ENCODE measurements around the gene TCF3.
A peak's percentile ranks its signal among the peaks of the same experiment; 100 is the strongest.

TCF3 gene

GRCh38 chr19:1630811-1631210 is 21.6 kb downstream of the TCF3 start:
- H3K9me3 ChIP-seq (ENCODE audit: control insufficient read depth in 5 of 5, low read length in 5 of 5) = peaks cover 0 to 4% (median 3%) of the 10 kb centered on the region in 5 donors
- peaks cover 0 to 45% (median 16%) of the 10 kb centered on the region in 5 donors for H3K36me3 ChIP-seq (ENCODE audit: control insufficient read depth in 5 of 5, insufficient read depth in 5 of 5, low read length in 5 of 5)
- no peaks in the 10 kb centered on the region for H3K4me1 ChIP-seq (ENCODE audit: control insufficient read depth in 5 of 5, insufficient read depth in 5 of 5, low read length in 5 of 5)
- no peak overlapping the region for H3K9ac ChIP-seq (ENCODE audit: low read length in 5 of 5)
- H3K27me3 ChIP-seq (ENCODE audit: control insufficient read depth in 5 of 5, insufficient read depth in 4 of 5, low read length in 5 of 5) = no peaks in the 10 kb centered on the region
- no peak overlapping the region for H3K4me3 ChIP-seq (ENCODE audit: low read depth in 1 of 5, low read length in 5 of 5)
- no peak overlapping the region for H3K27ac ChIP-seq (ENCODE audit: low read depth, low read length)

- H3K36me3 ChIP-seq (ENCODE audit: control insufficient read depth in 5 of 5, insufficient read depth in 5 of 5, low read length in 5 of 5) = peaks cover 0 to 50% (median 23%) of the 10 kb centered on the region in 5 donors
- H3K4me1 ChIP-seq (ENCODE audit: control insufficient read depth in 5 of 5, insufficient read depth in 5 of 5, low read length in 5 of 5) = no peaks in the 10 kb centered on the region
- no peak overlapping the region for H3K27ac ChIP-seq (ENCODE audit: low read depth, low read length)
- H3K4me3 ChIP-seq (ENCODE audit: low read depth in 1 of 5, low read length in 5 of 5) = no peak overlapping the region
- H3K27me3 ChIP-seq (ENCODE audit: control insufficient read depth in 5 of 5, insufficient read depth in 4 of 5, low read length in 5 of 5) = no peaks in the 10 kb centered on the region
- peaks cover 0 to 4% (median 3%) of the 10 kb centered on the region in 5 donors for H3K9me3 ChIP-seq (ENCODE audit: control insufficient read depth in 5 of 5, low read length in 5 of 5)
- H3K9ac ChIP-seq (ENCODE audit: low read length in 5 of 5) = no peak overlapping the region
Measured at GRCh38 chr19:1630012-1630411, 22.4 kb downstream of the TCF3 start.

GRCh38 chr19:1629256-1629808 is 23.1 kb downstream of the TCF3 start:
- no peak overlapping the region for H3K27ac ChIP-seq (ENCODE audit: low read depth, low read length)
- H3K4me1 ChIP-seq (ENCODE audit: control insufficient read depth in 5 of 5, insufficient read depth in 5 of 5, low read length in 5 of 5) = peaks cover 0 to 4% (median 0%) of the 10 kb centered on the region in 5 donors
- H3K9me3 ChIP-seq (ENCODE audit: control insufficient read depth in 5 of 5, low read length in 5 of 5) = no peaks in the 10 kb centered on the region
- peaks cover 0 to 48% (median 25%) of the 10 kb centered on the region in 5 donors for H3K36me3 ChIP-seq (ENCODE audit: control insufficient read depth in 5 of 5, insufficient read depth in 5 of 5, low read length in 5 of 5)
- H3K4me3 ChIP-seq (ENCODE audit: low read depth in 1 of 5, low read length in 5 of 5) = no peak overlapping the region
- H3K27me3 ChIP-seq (ENCODE audit: control insufficient read depth in 5 of 5, insufficient read depth in 4 of 5, low read length in 5 of 5) = no peaks in the 10 kb centered on the region
- no peak overlapping the region for H3K9ac ChIP-seq (ENCODE audit: low read length in 5 of 5)

- no peaks in the 10 kb centered on the region for H3K9me3 ChIP-seq (ENCODE audit: control insufficient read depth in 5 of 5, low read length in 5 of 5)
- H3K4me1 ChIP-seq (ENCODE audit: control insufficient read depth in 5 of 5, insufficient read depth in 5 of 5, low read length in 5 of 5) = peaks cover 0 to 4% (median 0%) of the 10 kb centered on the region in 5 donors
- peaks cover 0 to 47% (median 32%) of the 10 kb centered on the region in 5 donors for H3K36me3 ChIP-seq (ENCODE audit: control insufficient read depth in 5 of 5, insufficient read depth in 5 of 5, low read length in 5 of 5)
Measured at GRCh38 chr19:1627194-1627593, 25.2 kb downstream of the TCF3 start.

GRCh38 chr19:1626417-1627010 is 25.9 kb downstream of the TCF3 start:
- Histone ChIP-seq H3K36me3 (ENCODE audit: control insufficient read depth in 5 of 5, insufficient read depth in 5 of 5, low read length in 5 of 5) (peaks cover 0 to 43% (median 29%) of the 10 kb centered on the region in 5 donors), H3K9ac (ENCODE audit: low read length in 5 of 5) (no peak overlapping the region)

More at GRCh38 chr19:1627194-1627593, 25.2 kb downstream of the TCF3 start:
- no peak overlapping the region for H3K9ac ChIP-seq (ENCODE audit: low read length in 5 of 5)
- H3K27ac ChIP-seq (ENCODE audit: low read depth, low read length) = no peak overlapping the region
- H3K27me3 ChIP-seq (ENCODE audit: control insufficient read depth in 5 of 5, insufficient read depth in 4 of 5, low read length in 5 of 5) = no peaks in the 10 kb centered on the region
- H3K4me3 ChIP-seq (ENCODE audit: low read depth in 1 of 5, low read length in 5 of 5) = no peak overlapping the region

GRCh38 chr19:1624458-1624857 is 28.0 kb downstream of the TCF3 start:
- Histone ChIP-seq H3K4me3 (ENCODE audit: low read depth in 1 of 5, low read length in 5 of 5) (peak overlapping the region in 1 of 5 donors; percentile 1), H3K27me3 (ENCODE audit: control insufficient read depth in 5 of 5, insufficient read depth in 4 of 5, low read length in 5 of 5) (no peaks in the 10 kb centered on the region), H3K9me3 (ENCODE audit: control insufficient read depth in 5 of 5, low read length in 5 of 5) (no peaks in the 10 kb centered on the region), H3K27ac (ENCODE audit: low read depth, low read length) (no peak overlapping the region), H3K9ac (ENCODE audit: low read length in 5 of 5) (no peak overlapping the region), H3K36me3 (ENCODE audit: control insufficient read depth in 5 of 5, insufficient read depth in 5 of 5, low read length in 5 of 5) (peaks cover 0 to 48% (median 38%) of the 10 kb centered on the region in 5 donors), H3K4me1 (ENCODE audit: control insufficient read depth in 5 of 5, insufficient read depth in 5 of 5, low read length in 5 of 5) (peaks cover 0 to 4% (median 0%) of the 10 kb centered on the region in 5 donors)

More at GRCh38 chr19:1626417-1627010, 25.9 kb downstream of the TCF3 start:
- H3K9me3 ChIP-seq (ENCODE audit: control insufficient read depth in 5 of 5, low read length in 5 of 5) = no peaks in the 10 kb centered on the region
- no peaks in the 10 kb centered on the region for H3K27me3 ChIP-seq (ENCODE audit: control insufficient read depth in 5 of 5, insufficient read depth in 4 of 5, low read length in 5 of 5)
- H3K27ac ChIP-seq (ENCODE audit: low read depth, low read length) = no peak overlapping the region
- H3K4me1 ChIP-seq (ENCODE audit: control insufficient read depth in 5 of 5, insufficient read depth in 5 of 5, low read length in 5 of 5) = peaks cover 0 to 4% (median 0%) of the 10 kb centered on the region in 5 donors
- no peak overlapping the region for H3K4me3 ChIP-seq (ENCODE audit: low read depth in 1 of 5, low read length in 5 of 5)

- peaks cover 0 to 4% (median 0%) of the 10 kb centered on the region in 5 donors for H3K4me1 ChIP-seq (ENCODE audit: control insufficient read depth in 5 of 5, insufficient read depth in 5 of 5, low read length in 5 of 5)
- H3K27me3 ChIP-seq (ENCODE audit: control insufficient read depth in 5 of 5, insufficient read depth in 4 of 5, low read length in 5 of 5) = no peaks in the 10 kb centered on the region
- H3K4me3 ChIP-seq (ENCODE audit: low read depth in 1 of 5, low read length in 5 of 5) = no peak overlapping the region
- H3K36me3 ChIP-seq (ENCODE audit: control insufficient read depth in 5 of 5, insufficient read depth in 5 of 5, low read length in 5 of 5) = peaks cover 0 to 65% (median 50%) of the 10 kb centered on the region in 5 donors
- H3K27ac ChIP-seq (ENCODE audit: low read depth, low read length) = no peak overlapping the region
- H3K9me3 ChIP-seq (ENCODE audit: control insufficient read depth in 5 of 5, low read length in 5 of 5) = no peaks in the 10 kb centered on the region
- H3K9ac ChIP-seq (ENCODE audit: low read length in 5 of 5) = no peak overlapping the region
Measured at GRCh38 chr19:1622541-1622940, 29.9 kb downstream of the TCF3 start.

GRCh38 chr19:1622007-1622406 is 30.4 kb downstream of the TCF3 start:
- H3K4me3 ChIP-seq (ENCODE audit: low read depth in 1 of 5, low read length in 5 of 5) = no peak overlapping the region
- peaks cover 0 to 4% (median 0%) of the 10 kb centered on the region in 5 donors for H3K4me1 ChIP-seq (ENCODE audit: control insufficient read depth in 5 of 5, insufficient read depth in 5 of 5, low read length in 5 of 5)
- peaks cover 0 to 71% (median 49%) of the 10 kb centered on the region in 5 donors for H3K36me3 ChIP-seq (ENCODE audit: control insufficient read depth in 5 of 5, insufficient read depth in 5 of 5, low read length in 5 of 5)
- H3K27me3 ChIP-seq (ENCODE audit: control insufficient read depth in 5 of 5, insufficient read depth in 4 of 5, low read length in 5 of 5) = no peaks in the 10 kb centered on the region
- H3K9me3 ChIP-seq (ENCODE audit: control insufficient read depth in 5 of 5, low read length in 5 of 5) = no peaks in the 10 kb centered on the region
- no peak overlapping the region for H3K27ac ChIP-seq (ENCODE audit: low read depth, low read length)
- no peak overlapping the region for H3K9ac ChIP-seq (ENCODE audit: low read length in 5 of 5)

GRCh38 chr19:1621574-1621973 is 30.8 kb downstream of the TCF3 start:
- Histone ChIP-seq H3K4me3 (ENCODE audit: low read depth in 1 of 5, low read length in 5 of 5) (no peak overlapping the region), H3K4me1 (ENCODE audit: control insufficient read depth in 5 of 5, insufficient read depth in 5 of 5, low read length in 5 of 5) (peaks cover 0 to 4% (median 0%) of the 10 kb centered on the region in 5 donors), H3K9ac (ENCODE audit: low read length in 5 of 5) (no peak overlapping the region), H3K27ac (ENCODE audit: low read depth, low read length) (no peak overlapping the region), H3K27me3 (ENCODE audit: control insufficient read depth in 5 of 5, insufficient read depth in 4 of 5, low read length in 5 of 5) (no peaks in the 10 kb centered on the region), H3K36me3 (ENCODE audit: control insufficient read depth in 5 of 5, insufficient read depth in 5 of 5, low read length in 5 of 5) (peaks cover 0 to 72% (median 46%) of the 10 kb centered on the region in 5 donors), H3K9me3 (ENCODE audit: control insufficient read depth in 5 of 5, low read length in 5 of 5) (no peaks in the 10 kb centered on the region)

GRCh38 chr19:1621021-1621420 is 31.4 kb downstream of the TCF3 start:
- Histone ChIP-seq H3K27ac (ENCODE audit: low read depth, low read length) (no peak overlapping the region), H3K36me3 (ENCODE audit: control insufficient read depth in 5 of 5, insufficient read depth in 5 of 5, low read length in 5 of 5) (peaks cover 0 to 75% (median 47%) of the 10 kb centered on the region in 5 donors), H3K9me3 (ENCODE audit: control insufficient read depth in 5 of 5, low read length in 5 of 5) (no peaks in the 10 kb centered on the region), H3K27me3 (ENCODE audit: control insufficient read depth in 5 of 5, insufficient read depth in 4 of 5, low read length in 5 of 5) (no peaks in the 10 kb centered on the region), H3K4me1 (ENCODE audit: control insufficient read depth in 5 of 5, insufficient read depth in 5 of 5, low read length in 5 of 5) (peaks cover 0 to 4% (median 0%) of the 10 kb centered on the region in 5 donors), H3K4me3 (ENCODE audit: low read depth in 1 of 5, low read length in 5 of 5) (no peak overlapping the region), H3K9ac (ENCODE audit: low read length in 5 of 5) (no peak overlapping the region)
